Measurements from ENCODE around the gene KLHL6. TPM values are rescaled to one million over a fixed set of nuclear protein-coding genes. Genes with fewer than 3 reads are reported as not detected.
"Not testable (repeated sequence)": the region's sequence is repeated elsewhere in the genome, so short reads cannot be mapped to it uniquely, and the experiment has no call there.

Gene KLHL6
- total RNA-seq, 2 donors from 2014 or later: 0.41 to 1.4 TPM

GRCh38 chr3:183577346-183577745 lies 21.8 kb upstream of the KLHL6 start:
- TF ChIP-seq, protein P1, sequence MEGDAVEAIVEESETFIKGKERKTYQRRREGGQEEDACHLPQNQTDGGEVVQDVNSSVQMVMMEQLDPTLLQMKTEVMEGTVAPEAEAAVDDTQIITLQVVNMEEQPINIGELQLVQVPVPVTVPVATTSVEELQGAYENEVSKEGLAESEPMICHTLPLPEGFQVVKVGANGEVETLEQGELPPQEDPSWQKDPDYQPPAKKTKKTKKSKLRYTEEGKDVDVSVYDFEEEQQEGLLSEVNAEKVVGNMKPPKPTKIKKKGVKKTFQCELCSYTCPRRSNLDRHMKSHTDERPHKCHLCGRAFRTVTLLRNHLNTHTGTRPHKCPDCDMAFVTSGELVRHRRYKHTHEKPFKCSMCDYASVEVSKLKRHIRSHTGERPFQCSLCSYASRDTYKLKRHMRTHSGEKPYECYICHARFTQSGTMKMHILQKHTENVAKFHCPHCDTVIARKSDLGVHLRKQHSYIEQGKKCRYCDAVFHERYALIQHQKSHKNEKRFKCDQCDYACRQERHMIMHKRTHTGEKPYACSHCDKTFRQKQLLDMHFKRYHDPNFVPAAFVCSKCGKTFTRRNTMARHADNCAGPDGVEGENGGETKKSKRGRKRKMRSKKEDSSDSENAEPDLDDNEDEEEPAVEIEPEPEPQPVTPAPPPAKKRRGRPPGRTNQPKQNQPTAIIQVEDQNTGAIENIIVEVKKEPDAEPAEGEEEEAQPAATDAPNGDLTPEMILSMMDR (IDR thresholded peaks at IDR 0.05): no peak
- H3K4me3 ChIP-seq: no peak overlapping the region
- no peak overlapping the region for H3K27ac ChIP-seq
- H3K27me3 ChIP-seq: no peaks in the 10 kb centered on the region
- H3K4me1 ChIP-seq: peaks cover 0 to 19% of the 10 kb centered on the region in 2 donors
- no peaks in the 10 kb centered on the region for H3K9me3 ChIP-seq
- DNase-seq (ENCODE audit: low spot score): no peak
- no peaks in the 10 kb centered on the region for H3K36me3 ChIP-seq

DNA sequence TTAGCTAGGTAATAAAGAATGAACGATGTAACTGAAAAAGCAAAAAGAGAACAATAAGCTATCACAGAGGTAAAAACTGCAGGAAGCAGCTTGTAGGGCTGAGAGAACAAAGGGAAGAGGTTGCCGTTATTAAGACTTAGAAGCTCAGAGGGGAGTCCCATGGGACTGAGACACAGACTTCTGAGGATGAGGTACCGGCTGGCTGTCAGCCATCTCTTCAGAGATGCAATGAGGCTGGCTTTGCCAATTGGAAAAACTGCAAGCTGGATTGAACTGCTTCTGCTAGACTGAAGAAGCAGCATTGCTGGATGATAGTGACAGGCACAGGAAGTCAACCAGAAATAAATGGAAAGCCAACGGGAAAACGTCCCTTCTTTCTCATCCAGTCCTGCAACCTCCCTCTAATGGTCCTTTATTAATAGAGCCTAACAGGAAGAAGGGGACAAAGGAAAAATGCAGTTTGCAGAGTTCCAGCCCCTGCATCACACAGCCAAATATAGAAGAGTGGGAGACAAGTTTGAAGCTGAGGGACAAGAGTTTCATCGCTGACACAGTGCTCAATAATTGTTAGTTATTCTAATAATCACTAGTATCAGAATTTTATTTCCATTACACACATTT lies 21.1 kb upstream of the KLHL6 start:
- no peak overlapping the region for H3K4me3 ChIP-seq
- no peaks in the 10 kb centered on the region for H3K36me3 ChIP-seq
- no peaks in the 10 kb centered on the region for H3K27me3 ChIP-seq
- TF ChIP-seq, protein P1 (IDR thresholded peaks at IDR 0.05): no peak
- peaks cover 0 to 18% of the 10 kb centered on the region in 2 donors for H3K4me1 ChIP-seq
- no peaks in the 10 kb centered on the region for H3K9me3 ChIP-seq
- no peak for DNase-seq (ENCODE audit: low spot score)
- no peak overlapping the region for H3K27ac ChIP-seq

GRCh38 chr3:183572935-183573334 lies 17.4 kb upstream of the KLHL6 start:
- H3K27me3 ChIP-seq: no peaks in the 10 kb centered on the region
- TF ChIP-seq, protein P1 (IDR thresholded peaks at IDR 0.05): no peak
- no peaks in the 10 kb centered on the region for H3K9me3 ChIP-seq
- no peak overlapping the region for H3K27ac ChIP-seq
- peaks cover 0 to 4% of the 10 kb centered on the region in 2 donors for H3K4me1 ChIP-seq
- DNase-seq (ENCODE audit: low spot score): no peak
- no peaks in the 10 kb centered on the region for H3K36me3 ChIP-seq
- no peak overlapping the region for H3K4me3 ChIP-seq

- not testable (repeated sequence) for H3K27ac ChIP-seq; H3K36me3 ChIP-seq; H3K27me3 ChIP-seq; H3K4me1 ChIP-seq; DNase-seq (ENCODE audit: low spot score); H3K9me3 ChIP-seq; H3K4me3 ChIP-seq
These were observed 14.7 kb upstream of the KLHL6 start for GRCh38 chr3:183570191-183570590.

GRCh38 chr3:183566880-183567279 lies 11.4 kb upstream of the KLHL6 start:
- no peaks in the 10 kb centered on the region for H3K27me3 ChIP-seq
- no peak overlapping the region for H3K27ac ChIP-seq
- no peaks in the 10 kb centered on the region for H3K9me3 ChIP-seq
- TF ChIP-seq, protein P1 (IDR thresholded peaks at IDR 0.05): no peak
- peaks cover 0 to 10% of the 10 kb centered on the region in 2 donors for H3K4me1 ChIP-seq
- no peaks in the 10 kb centered on the region for H3K36me3 ChIP-seq
- H3K4me3 ChIP-seq: no peak overlapping the region
- DNase-seq (ENCODE audit: low spot score): no peak

- no peak overlapping the region for H3K27ac ChIP-seq
- no peaks in the 10 kb centered on the region for H3K9me3 ChIP-seq
- no peaks in the 10 kb centered on the region for H3K27me3 ChIP-seq
- no peak for DNase-seq (ENCODE audit: low spot score)
- no peaks in the 10 kb centered on the region for H3K36me3 ChIP-seq
- H3K4me1 ChIP-seq: peaks cover 0 to 10% of the 10 kb centered on the region in 2 donors
- TF ChIP-seq, protein P1 (IDR thresholded peaks at IDR 0.05): no peak
- no peak overlapping the region for H3K4me3 ChIP-seq
These were observed 8.5 kb upstream of the KLHL6 start for GRCh38 chr3:183564046-183564445.
